ENCODE measurements around the gene ZNF324.

ZNF324 gene

GRCh38 chr19:58519087-58519354 lies 52.1 kb downstream of the ZNF324 start:
- TF ChIP-seq FOXP2 (optimal IDR thresholded peaks at IDR 0.05; ENCODE audit: borderline replicate concordance, extremely low read depth, extremely low read length, insufficient read depth), result no peak
- TF ChIP-seq TAF1 (IDR thresholded peaks at IDR 0.05; ENCODE audit: borderline replicate concordance, insufficient read depth, low read length), result peak; percentile 40; the same call in 1 of the 2 replicates

- TF ChIP-seq TAF1 (IDR thresholded peaks at IDR 0.05; ENCODE audit: borderline replicate concordance, insufficient read depth, low read length) (peak; percentile 95; the same call in 1 of the 2 replicates), POLR2AphosphoS5 (IDR thresholded peaks at IDR 0.05; ENCODE audit: low read depth, low read length) (peak; percentile 72; the same call in 1 of the 2 replicates), FOXP2 (optimal IDR thresholded peaks at IDR 0.05; ENCODE audit: borderline replicate concordance, extremely low read depth, extremely low read length, insufficient read depth) (peak; percentile 93), REST (IDR thresholded peaks at IDR 0.05; ENCODE audit: insufficient read depth in 1 of 2, low read depth in 2 of 2, low read length in 2 of 2) (peak in 1 of 2 experiments; percentile 46; a peak in 1 of 4 replicates), SIN3A (IDR thresholded peaks at IDR 0.05; ENCODE audit: borderline replicate concordance, insufficient read depth, low read length) (0 out of 2 replicates have a peak, but pooled peaks have one; percentile 86)
These were observed 52.7 kb downstream of the ZNF324 start, which contains the start of gene ZBTB45 for GRCh38 chr19:58519355-58520256. ZBTB45 (minus strand) TSS chr19:58519810; CDS start chr19:58517673, 2,137 bp downstream.

- TF ChIP-seq REST (IDR thresholded peaks at IDR 0.05; ENCODE audit: insufficient read depth in 1 of 2, low read depth in 2 of 2, low read length in 2 of 2) (no peak), POLR2AphosphoS5 (IDR thresholded peaks at IDR 0.05; ENCODE audit: low read depth, low read length) (no peak), FOXP2 (optimal IDR thresholded peaks at IDR 0.05; ENCODE audit: borderline replicate concordance, extremely low read depth, extremely low read length, insufficient read depth) (no peak), TAF1 (IDR thresholded peaks at IDR 0.05; ENCODE audit: borderline replicate concordance, insufficient read depth, low read length) (no peak), SIN3A (IDR thresholded peaks at IDR 0.05; ENCODE audit: borderline replicate concordance, insufficient read depth, low read length) (no peak)
These were observed 53.3 kb downstream of the ZNF324 start for GRCh38 chr19:58520257-58520599.

GRCh38 chr19:58521651-58522050 lies 54.8 kb downstream of the ZNF324 start:
- TF ChIP-seq SIN3A (IDR thresholded peaks at IDR 0.05; ENCODE audit: borderline replicate concordance, insufficient read depth, low read length) (no peak), TAF1 (IDR thresholded peaks at IDR 0.05; ENCODE audit: borderline replicate concordance, insufficient read depth, low read length) (no peak), REST (IDR thresholded peaks at IDR 0.05; ENCODE audit: insufficient read depth in 1 of 2, low read depth in 2 of 2, low read length in 2 of 2) (no peak), FOXP2 (optimal IDR thresholded peaks at IDR 0.05; ENCODE audit: borderline replicate concordance, extremely low read depth, extremely low read length, insufficient read depth) (no peak), POLR2AphosphoS5 (IDR thresholded peaks at IDR 0.05; ENCODE audit: low read depth, low read length) (no peak)

- TF ChIP-seq REST (IDR thresholded peaks at IDR 0.05; ENCODE audit: insufficient read depth in 1 of 2, low read depth in 2 of 2, low read length in 2 of 2), result no peak
- TF ChIP-seq FOXP2 (optimal IDR thresholded peaks at IDR 0.05; ENCODE audit: borderline replicate concordance, extremely low read depth, extremely low read length, insufficient read depth), result no peak
- no peak for TF ChIP-seq POLR2AphosphoS5 (IDR thresholded peaks at IDR 0.05; ENCODE audit: low read depth, low read length)
- no peak for TF ChIP-seq SIN3A (IDR thresholded peaks at IDR 0.05; ENCODE audit: borderline replicate concordance, insufficient read depth, low read length)
- no peak for TF ChIP-seq TAF1 (IDR thresholded peaks at IDR 0.05; ENCODE audit: borderline replicate concordance, insufficient read depth, low read length)
These were observed 55.8 kb downstream of the ZNF324 start for GRCh38 chr19:58522709-58523108.
